Activated gamma-delta T cell treated with Interleukin-2 at 50 U/mL for 16 hours (primary cell): ENCODE results near the gene CD22.

Source experiments
- DNase-seq: peaks from one replicate; pipeline ENCODE4 v3.0.0-alpha.2; 2020

The CD22 gene

GRCh38 chr19:35296644-35297514 lies 32.1 kb upstream of the CD22 start:
- no peak for DNase-seq

GRCh38 chr19:35297515-35297848 lies 31.5 kb upstream of the CD22 start:
- DNase-seq, result no peak

GRCh38 chr19:35297922-35298321 lies 31.1 kb upstream of the CD22 start:
- DNase-seq, result no peak

- DNase-seq, result no peak
Measured at GRCh38 chr19:35298561-35298972, 30.4 kb upstream of the CD22 start.

- no peak for DNase-seq
Measured at GRCh38 chr19:35299523-35300338, 29.3 kb upstream of the CD22 start.

GRCh38 chr19:35300339-35300649 lies 28.7 kb upstream of the CD22 start:
- DNase-seq, result no peak

- no peak for DNase-seq
Measured at GRCh38 chr19:35301961-35302360, 27.0 kb upstream of the CD22 start.

GRCh38 chr19:35302446-35302845 lies 26.5 kb upstream of the CD22 start:
- DNase-seq, result no peak

GRCh38 chr19:35303357-35303915 lies 25.6 kb upstream of the CD22 start:
- DNase-seq, result no peak

GRCh38 chr19:35304036-35304435 lies 25.0 kb upstream of the CD22 start:
- DNase-seq, result no peak

GRCh38 chr19:35305181-35305580 lies 23.8 kb upstream of the CD22 start:
- no peak for DNase-seq

GRCh38 chr19:35306473-35307246 lies 22.3 kb upstream of the CD22 start:
- DNase-seq, result no peak

- DNase-seq, result no peak
Measured at GRCh38 chr19:35307931-35308330, 21.1 kb upstream of the CD22 start.

- no peak for DNase-seq
Measured at GRCh38 chr19:35308910-35309309, 20.1 kb upstream of the CD22 start.

- DNase-seq, result no peak
Measured at GRCh38 chr19:35309481-35310279, 19.3 kb upstream of the CD22 start.

- DNase-seq, result no peak
Measured at GRCh38 chr19:35310331-35310730, 18.7 kb upstream of the CD22 start.

- DNase-seq, result no peak
Measured at GRCh38 chr19:35310811-35311465, 18.0 kb upstream of the CD22 start.

GRCh38 chr19:35311901-35312665 lies 16.9 kb upstream of the CD22 start:
- DNase-seq, result no peak

GRCh38 chr19:35313587-35313986 lies 15.4 kb upstream of the CD22 start:
- DNase-seq, result no peak

GRCh38 chr19:35314031-35314430 lies 15.0 kb upstream of the CD22 start:
- DNase-seq, result no peak

GRCh38 chr19:35314858-35315470 lies 14.0 kb upstream of the CD22 start:
- no peak for DNase-seq
